ENCODE results near the gene INAFM2. TPM values are rescaled to one million over a fixed set of nuclear protein-coding genes. Genes with fewer than 3 reads are reported as not detected.

The INAFM2 gene
- total RNA-seq, 1 donor from 2014 or later, result 22.8 TPM

GRCh38 chr15:40332113-40332781 is 8.8 kb downstream of the INAFM2 start:
- Mint-ChIP-seq H3K36me3 (ENCODE audit: low read depth) (peaks cover 2% of the 10 kb centered on the region), H3K27ac (no peak overlapping the region)
- intact Hi-C loops (cut with micrococcal nuclease), result no loop called here

GRCh38 chr15:40333922-40334492 is 10.5 kb downstream of the INAFM2 start:
- Mint-ChIP-seq H3K27me3 (no peaks in the 10 kb centered on the region), H3K9me3 (no peaks in the 10 kb centered on the region), H3K4me3 (peak overlapping the region; percentile 18), H3K27ac (peak overlapping the region; percentile 49), H3K4me1 (peaks cover 13% of the 10 kb centered on the region), H3K36me3 (ENCODE audit: low read depth) (no peaks in the 10 kb centered on the region)
- intact Hi-C loops (cut with micrococcal nuclease), result loop anchor here (1.0 kb wide), 1 partner anchor 11 kb away; the partner anchor contains the start of gene INAFM2
- peak; percentile 80 for DNase-seq

More at GRCh38 chr15:40332113-40332781, 8.8 kb downstream of the INAFM2 start:
- no peak overlapping the region for H3K4me3 Mint-ChIP-seq
- H3K27me3 Mint-ChIP-seq, result no peaks in the 10 kb centered on the region
- DNase-seq, result no peak
- H3K9me3 Mint-ChIP-seq, result no peaks in the 10 kb centered on the region
- peaks cover 19% of the 10 kb centered on the region for H3K4me1 Mint-ChIP-seq

GRCh38 chr15:40334541-40334940 is 11.0 kb downstream of the INAFM2 start:
- intact Hi-C loops (cut with micrococcal nuclease), result loop anchor here (1.0 kb wide), 1 partner anchor 11 kb away; the partner anchor contains the start of gene INAFM2
- peaks cover 13% of the 10 kb centered on the region for H3K4me1 Mint-ChIP-seq
- H3K36me3 Mint-ChIP-seq (ENCODE audit: low read depth), result no peaks in the 10 kb centered on the region
- no peaks in the 10 kb centered on the region for H3K27me3 Mint-ChIP-seq
- peak overlapping the region; percentile 49 for H3K27ac Mint-ChIP-seq
- DNase-seq, result no peak
- no peak overlapping the region for H3K4me3 Mint-ChIP-seq
- H3K9me3 Mint-ChIP-seq, result no peaks in the 10 kb centered on the region

GRCh38 chr15:40334941-40335795 is 11.7 kb downstream of the INAFM2 start:
- intact Hi-C loops (cut with micrococcal nuclease), result loop anchor here (1.0 kb wide), 1 partner anchor 12 kb away; the partner anchor contains the start of gene INAFM2
- H3K4me3 Mint-ChIP-seq, result no peak overlapping the region
- H3K27me3 Mint-ChIP-seq, result no peaks in the 10 kb centered on the region
- H3K9me3 Mint-ChIP-seq, result no peaks in the 10 kb centered on the region
- H3K4me1 Mint-ChIP-seq, result peaks cover 13% of the 10 kb centered on the region
- H3K36me3 Mint-ChIP-seq (ENCODE audit: low read depth), result no peaks in the 10 kb centered on the region
- no peak for DNase-seq
- no peak overlapping the region for H3K27ac Mint-ChIP-seq

GRCh38 chr15:40335938-40336743 is 12.6 kb downstream of the INAFM2 start:
- no peaks in the 10 kb centered on the region for H3K27me3 Mint-ChIP-seq
- H3K4me1 Mint-ChIP-seq, result peaks cover 13% of the 10 kb centered on the region
- no peak for DNase-seq
- H3K36me3 Mint-ChIP-seq (ENCODE audit: low read depth), result no peaks in the 10 kb centered on the region
- H3K9me3 Mint-ChIP-seq, result no peaks in the 10 kb centered on the region
- H3K4me3 Mint-ChIP-seq, result no peak overlapping the region
- intact Hi-C loops (cut with micrococcal nuclease), result no loop called here
- H3K27ac Mint-ChIP-seq, result peak overlapping the region; percentile 48

GRCh38 chr15:40336744-40337122 is 13.2 kb downstream of the INAFM2 start:
- no peak overlapping the region for H3K27ac Mint-ChIP-seq
- H3K36me3 Mint-ChIP-seq (ENCODE audit: low read depth), result no peaks in the 10 kb centered on the region
- peaks cover 13% of the 10 kb centered on the region for H3K4me1 Mint-ChIP-seq
- peak; percentile 66 for DNase-seq
- H3K27me3 Mint-ChIP-seq, result no peaks in the 10 kb centered on the region
- H3K9me3 Mint-ChIP-seq, result no peaks in the 10 kb centered on the region
- intact Hi-C loops (cut with micrococcal nuclease), result no loop called here
- no peak overlapping the region for H3K4me3 Mint-ChIP-seq

GRCh38 chr15:40337597-40337996 is 14.1 kb downstream of the INAFM2 start:
- Mint-ChIP-seq H3K36me3 (ENCODE audit: low read depth) (no peaks in the 10 kb centered on the region), H3K27ac (no peak overlapping the region), H3K4me3 (no peak overlapping the region), H3K9me3 (no peaks in the 10 kb centered on the region), H3K27me3 (no peaks in the 10 kb centered on the region), H3K4me1 (peaks cover 13% of the 10 kb centered on the region)
- no peak for DNase-seq
- intact Hi-C loops (cut with micrococcal nuclease), result no loop called here

GRCh38 chr15:40338041-40338657 is 14.7 kb downstream of the INAFM2 start:
- H3K4me3 Mint-ChIP-seq, result no peak overlapping the region
- no peaks in the 10 kb centered on the region for H3K27me3 Mint-ChIP-seq
- peaks cover 13% of the 10 kb centered on the region for H3K4me1 Mint-ChIP-seq
- no peaks in the 10 kb centered on the region for H3K36me3 Mint-ChIP-seq (ENCODE audit: low read depth)
- DNase-seq, result peak; percentile 94
- H3K27ac Mint-ChIP-seq, result no peak overlapping the region
- H3K9me3 Mint-ChIP-seq, result no peaks in the 10 kb centered on the region
- intact Hi-C loops (cut with micrococcal nuclease), result loop anchor here (1.0 kb wide), 2 partner anchors 15 to 59 kb away; partner anchors contain the start of gene INAFM2

GRCh38 chr15:40338921-40339620 is 15.6 kb downstream of the INAFM2 start:
- DNase-seq, result no peak
- H3K4me3 Mint-ChIP-seq, result no peak overlapping the region
- intact Hi-C loops (cut with micrococcal nuclease), result loop anchor here (1.0 kb wide), 2 partner anchors 16 to 60 kb away; partner anchors contain the start of gene INAFM2
- peaks cover 10% of the 10 kb centered on the region for H3K4me1 Mint-ChIP-seq
- no peak overlapping the region for H3K27ac Mint-ChIP-seq
- H3K36me3 Mint-ChIP-seq (ENCODE audit: low read depth), result no peaks in the 10 kb centered on the region
- no peaks in the 10 kb centered on the region for H3K9me3 Mint-ChIP-seq
- H3K27me3 Mint-ChIP-seq, result no peaks in the 10 kb centered on the region

- no peak for DNase-seq
- Mint-ChIP-seq H3K4me1 (peaks cover 8% of the 10 kb centered on the region), H3K27ac (no peak overlapping the region), H3K36me3 (ENCODE audit: low read depth) (no peaks in the 10 kb centered on the region), H3K27me3 (no peaks in the 10 kb centered on the region), H3K9me3 (no peaks in the 10 kb centered on the region), H3K4me3 (no peak overlapping the region)
- intact Hi-C loops (cut with micrococcal nuclease), result no loop called here
These were observed 16.1 kb downstream of the INAFM2 start for GRCh38 chr15:40339621-40339945.

GRCh38 chr15:40340038-40340739 is 16.7 kb downstream of the INAFM2 start:
- Mint-ChIP-seq H3K36me3 (ENCODE audit: low read depth) (no peaks in the 10 kb centered on the region), H3K4me1 (peaks cover 8% of the 10 kb centered on the region), H3K27me3 (no peaks in the 10 kb centered on the region), H3K27ac (no peak overlapping the region), H3K4me3 (no peak overlapping the region), H3K9me3 (no peaks in the 10 kb centered on the region)
- intact Hi-C loops (cut with micrococcal nuclease), result no loop called here
- no peak for DNase-seq

GRCh38 chr15:40340740-40341400 is 17.4 kb downstream of the INAFM2 start, which contains the start of gene CCDC9B:
Gene CCDC9B, minus strand, starts transcription at chr15:40340939. Its CDS starts 120 bp downstream, at chr15:40340819.
- Mint-ChIP-seq H3K27ac (no peak within 1 kb of the TSS), H3K4me1 (peaks cover 8% of the 10 kb centered on the region), H3K27me3 (no peaks in the 10 kb centered on the region), H3K4me3 (no peak within 1 kb of the TSS), H3K9me3 (no peaks in the 10 kb centered on the region), H3K36me3 (ENCODE audit: low read depth) (no peaks in the 10 kb centered on the region)
- intact Hi-C loops (cut with micrococcal nuclease), result no loop called here
- DNase-seq, result no peak

Measured in activated CD4-positive, alpha-beta T cell treated with anti-CD3 and anti-CD28 coated beads, Interleukin-2, amount 10 ng/mL, durations not matched to agents 24 days and 14 days (primary cell).